ENCODE measurements around the gene KMT5B.

DNA sequence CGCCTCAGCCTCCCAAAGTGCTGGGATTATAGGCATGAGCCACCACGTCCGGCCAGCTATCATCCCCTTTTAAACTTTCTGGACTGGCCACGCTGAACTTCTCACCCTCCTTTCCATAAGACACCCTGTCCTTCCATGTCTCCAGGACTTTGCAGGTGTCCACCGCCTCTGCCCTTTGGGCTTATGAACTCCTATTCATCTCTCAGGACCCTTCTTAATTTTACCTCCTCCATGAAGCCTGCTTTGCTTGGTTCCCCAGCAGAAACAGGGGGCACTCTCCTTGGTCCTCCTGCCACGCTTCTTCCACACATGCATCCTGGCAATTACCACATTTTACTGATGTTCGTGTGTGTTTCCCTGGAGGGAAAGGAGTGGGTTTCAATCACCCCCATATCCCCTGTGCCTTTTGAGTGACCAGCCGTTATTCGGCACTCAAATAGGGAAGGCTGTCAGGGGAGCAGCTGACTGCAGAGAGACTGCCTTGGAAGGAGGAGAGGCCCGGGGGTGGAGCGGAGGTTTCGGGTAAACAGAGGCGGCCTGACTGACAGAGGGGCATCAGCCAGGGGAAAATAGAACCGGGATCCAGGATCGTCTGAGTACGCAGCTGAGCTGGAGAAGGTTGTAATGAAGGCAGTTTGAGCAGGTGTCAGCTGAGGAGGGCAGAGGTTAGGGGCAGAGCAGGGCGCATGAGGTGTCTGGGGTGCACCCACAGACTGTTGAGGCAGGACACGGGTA is 64.9 kb downstream of the KMT5B start:
- TF ChIP-seq POLR2A (IDR thresholded peaks at IDR 0.05; ENCODE audit: insufficient read depth in 1 of 2, low read depth in 2 of 2, low read length in 2 of 2) (no peak), ZNF143 (CRISPR knock-in tag; IDR thresholded peaks at IDR 0.05) (no peak)
- TF ChIP-seq, protein P1, sequence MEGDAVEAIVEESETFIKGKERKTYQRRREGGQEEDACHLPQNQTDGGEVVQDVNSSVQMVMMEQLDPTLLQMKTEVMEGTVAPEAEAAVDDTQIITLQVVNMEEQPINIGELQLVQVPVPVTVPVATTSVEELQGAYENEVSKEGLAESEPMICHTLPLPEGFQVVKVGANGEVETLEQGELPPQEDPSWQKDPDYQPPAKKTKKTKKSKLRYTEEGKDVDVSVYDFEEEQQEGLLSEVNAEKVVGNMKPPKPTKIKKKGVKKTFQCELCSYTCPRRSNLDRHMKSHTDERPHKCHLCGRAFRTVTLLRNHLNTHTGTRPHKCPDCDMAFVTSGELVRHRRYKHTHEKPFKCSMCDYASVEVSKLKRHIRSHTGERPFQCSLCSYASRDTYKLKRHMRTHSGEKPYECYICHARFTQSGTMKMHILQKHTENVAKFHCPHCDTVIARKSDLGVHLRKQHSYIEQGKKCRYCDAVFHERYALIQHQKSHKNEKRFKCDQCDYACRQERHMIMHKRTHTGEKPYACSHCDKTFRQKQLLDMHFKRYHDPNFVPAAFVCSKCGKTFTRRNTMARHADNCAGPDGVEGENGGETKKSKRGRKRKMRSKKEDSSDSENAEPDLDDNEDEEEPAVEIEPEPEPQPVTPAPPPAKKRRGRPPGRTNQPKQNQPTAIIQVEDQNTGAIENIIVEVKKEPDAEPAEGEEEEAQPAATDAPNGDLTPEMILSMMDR (CRISPR knock-in tag; IDR thresholded peaks at IDR 0.05) = no peak

Data from HepG2 (cell line).